Psoas muscle (tissue), 8 donors: ENCODE data around the gene KIF17. TPM values are rescaled to one million over a fixed set of nuclear protein-coding genes. Genes with fewer than 3 reads are reported as not detected.

ENCODE experiments used
- ATAC-seq, 4 donors: fragments of 200-7000 bp; cut with Tn5 transposase; one replicate each; pipeline ENCODE4 v1.9.1; 2020; ENCODE audit warnings: moderate library complexity in 3 of 4, mild to moderate bottlenecking in 2 of 4
- DNase-seq, 2 donors: peaks; one replicate each; pipeline ENCODE4 v3.0.0-alpha.2; 2020
- H3K27ac ChIP-seq: fragments of 200-600 bp; one replicate; pipeline ENCODE4 v1.8.0; 2022
- H3K27me3 ChIP-seq, 3 donors: fragments of 200-600 bp in 1 of 3; one replicate each; pipeline versions ENCODE4 v1.6.1 to v1.8.0; 2013 to 2022; ENCODE audit warnings: low read length in 2 of 3, mild to moderate bottlenecking in 2 of 3, moderate library complexity in 1 of 3; ENCODE audit not compliant: insufficient read depth in 3 of 3
- H3K36me3 ChIP-seq, 2 donors: fragments of 200-600 bp in 1 of 2; one replicate each; pipeline versions ENCODE4 v1.6.1 to v1.8.0; 2013 to 2022; ENCODE audit warnings: low read depth in 1 of 2, mild to moderate bottlenecking in 1 of 2, moderate library complexity in 1 of 2; ENCODE audit not compliant: insufficient read depth in 1 of 2
- H3K4me1 ChIP-seq: fragments of 200-600 bp; one replicate; pipeline ENCODE4 v1.8.0; 2022
- H3K4me3 ChIP-seq: fragments of 200-600 bp; one replicate; pipeline ENCODE4 v1.8.0; 2022; ENCODE audit warnings: mild to moderate bottlenecking
- H3K9me3 ChIP-seq: fragments of 200-600 bp; one replicate; pipeline ENCODE4 v1.8.0; 2022
- CTCF ChIP-seq: fragments of 200-600 bp; IDR thresholded peaks from one replicate; pipeline ENCODE4 v1.8.0; 2022; ENCODE audit warnings: antibody characterized with exemption
- WGBS, 3 donors: extraction: QIAGEN DNeasy Blood & Tissue Kit; methylation state at CpG; one replicate each; pipeline versions ENCODE4 v1.1.6 to v1.1.7; 2013; 5-methylcytosine and 5-hydroxymethylcytosine counted together
- intact Hi-C, 2 donors: fragments of 100-400 bp; cut with DNase I; formaldehyde crosslinking; loops; one replicate each; pipeline versions ENCODE4 v1.11.0 to v1.14.2; 2022
- polyA plus RNA-seq, 3 donors: library from polyadenylated mRNA; stranded (reverse); fragments of 200-250 nt; gene quantifications; one replicate each; pipeline ENCODE4 v1.2.3, GENCODE V29; 2013
- total RNA-seq, 4 donors: library from RNA; stranded (reverse); fragmentation: NEBNext Ultra II Directional in 2 of 4; extraction: Animal tissue kit (Norgen Biotek cat#: 25700) in 2 of 4; gene quantifications; one replicate each; pipeline versions ENCODE4 v1.2.1 to v1.2.4, GENCODE V29; 2021 to 2023
- donor health status: healthy with polysubstance abuse.
- donor health status: DM: no; HTN: no; CAD: no; lungs with moderate emphysema.
- donor health status: Bipolar disorder and iron deficiency.
- donor health status: healthy.
- donor health status: DM: yes; HTN: yes; CAD: no.
- donor health status: DM: no; HTN: no; CAD: no.
- donor health status: DM: no; HTN: no; CAD: no.
- donor health status: DM: yes; HTN: yes; CAD: no.

KIF17 gene
- total and polyA plus RNA-seq, 7 donors = 1.1 to 3.4 (median 1.5) TPM

- DNase-seq (no peak), ATAC-seq (no peak)
- Histone ChIP-seq H3K27ac (no peak overlapping the region), H3K27me3 (no peaks in the 10 kb centered on the region), H3K36me3 (peaks cover 29 to 100% of the 10 kb centered on the region in 2 donors), H3K4me3 (no peak overlapping the region), H3K4me1 (peaks cover 4% of the 10 kb centered on the region), H3K9me3 (no peaks in the 10 kb centered on the region)
- intact Hi-C loops = no loop called here
- no peak for TF ChIP-seq CTCF
- 93 to 97% (median 95%) methylated on average over 15 of the region's 15 CpGs for WGBS, 3 donors
These were observed 65.5 kb downstream of the KIF17 start for GRCh38 chr1:20652300-20652699.

DNA sequence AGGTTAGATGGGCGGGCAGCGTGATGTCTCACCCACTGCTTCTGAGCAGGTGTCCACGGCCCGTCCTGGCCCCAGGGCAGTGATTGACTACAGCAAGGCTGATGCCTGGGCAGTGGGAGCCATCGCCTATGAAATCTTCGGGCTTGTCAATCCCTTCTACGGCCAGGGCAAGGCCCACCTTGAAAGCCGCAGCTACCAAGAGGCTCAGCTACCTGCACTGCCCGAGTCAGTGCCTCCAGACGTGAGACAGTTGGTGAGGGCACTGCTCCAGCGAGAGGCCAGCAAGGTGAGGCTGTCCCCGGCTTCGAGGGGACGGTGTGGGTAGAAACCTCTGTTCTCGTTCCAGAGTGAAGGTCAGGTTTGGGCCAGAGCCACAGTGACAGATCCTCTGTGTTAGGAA is 68.9 kb downstream of the KIF17 start:
- no peak overlapping the region for H3K27ac ChIP-seq
- intact Hi-C loops = no loop called here
- H3K4me3 ChIP-seq = no peak overlapping the region
- DNase-seq (no peak), ATAC-seq (no peak)
- 86 to 92% (median 91%) methylated on average over 15 of the region's 15 CpGs for WGBS, 3 donors
- no peaks in the 10 kb centered on the region for H3K9me3 ChIP-seq
- TF ChIP-seq CTCF = no peak
- no peaks in the 10 kb centered on the region for H3K4me1 ChIP-seq
- peaks cover 21 to 99% of the 10 kb centered on the region in 2 donors for H3K36me3 ChIP-seq
- no peaks in the 10 kb centered on the region for H3K27me3 ChIP-seq

DNA sequence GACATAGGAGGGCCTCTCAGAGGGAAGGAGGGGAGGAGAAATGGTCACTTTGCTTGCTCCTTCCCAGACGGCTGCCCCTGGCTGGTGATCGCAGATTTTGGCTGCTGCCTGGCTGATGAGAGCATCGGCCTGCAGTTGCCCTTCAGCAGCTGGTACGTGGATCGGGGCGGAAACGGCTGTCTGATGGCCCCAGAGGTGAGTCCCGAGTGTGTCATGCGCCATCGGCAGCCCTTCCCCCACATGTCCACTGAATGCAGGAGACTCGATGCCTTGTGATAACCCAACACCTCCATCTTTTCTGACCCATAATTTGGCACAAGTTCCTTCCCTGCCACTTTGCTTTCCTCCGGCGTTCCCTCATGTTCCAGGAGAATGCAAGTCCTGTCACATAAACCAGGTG is 69.4 kb downstream of the KIF17 start:
- Histone ChIP-seq H3K4me1 (no peaks in the 10 kb centered on the region), H3K27ac (no peak overlapping the region), H3K9me3 (no peaks in the 10 kb centered on the region), H3K36me3 (peaks cover 17 to 99% of the 10 kb centered on the region in 2 donors), H3K27me3 (no peaks in the 10 kb centered on the region), H3K4me3 (no peak overlapping the region)
- no peak for TF ChIP-seq CTCF
- 78 to 83% (median 81%) methylated on average over 13 of the region's 13 CpGs for WGBS, 3 donors
- no peak for ATAC-seq
- intact Hi-C loops = no loop called here
- no peak for DNase-seq

- no peak for TF ChIP-seq CTCF
- intact Hi-C loops = no loop called here
- no peak for DNase-seq
- H3K4me3 ChIP-seq = no peak overlapping the region
- H3K9me3 ChIP-seq = no peaks in the 10 kb centered on the region
- no peak for ATAC-seq
- peaks cover 14 to 99% of the 10 kb centered on the region in 2 donors for H3K36me3 ChIP-seq
- H3K4me1 ChIP-seq = no peaks in the 10 kb centered on the region
- H3K27ac ChIP-seq = no peak overlapping the region
- H3K27me3 ChIP-seq = no peaks in the 10 kb centered on the region
- 87 to 96% (median 87%) methylated on average over 12 to 14 of the region's 14 CpGs for WGBS, 3 donors
These were observed 72.4 kb downstream of the KIF17 start for GRCh38 chr1:20645414-20645813.

DNA sequence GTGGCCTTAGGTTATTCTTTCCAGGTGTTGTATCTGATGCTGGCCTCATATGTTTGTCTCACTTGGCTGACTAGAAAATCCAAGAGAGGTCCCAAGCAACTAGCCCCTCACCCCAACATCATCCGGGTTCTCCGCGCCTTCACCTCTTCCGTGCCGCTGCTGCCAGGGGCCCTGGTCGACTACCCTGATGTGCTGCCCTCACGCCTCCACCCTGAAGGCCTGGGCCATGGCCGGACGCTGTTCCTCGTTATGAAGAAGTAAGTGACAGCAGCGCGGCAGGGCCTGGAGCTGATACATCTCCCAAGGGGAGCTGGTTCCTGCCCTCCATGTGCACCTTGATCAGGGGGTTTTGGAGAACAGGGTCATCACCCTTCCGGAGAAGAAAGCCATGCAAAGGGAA is 73.4 kb downstream of the KIF17 start:
- Histone ChIP-seq H3K4me1 (no peaks in the 10 kb centered on the region), H3K9me3 (no peaks in the 10 kb centered on the region), H3K27me3 (no peaks in the 10 kb centered on the region), H3K36me3 (peaks cover 7 to 99% of the 10 kb centered on the region in 2 donors), H3K27ac (no peak overlapping the region), H3K4me3 (no peak overlapping the region)
- TF ChIP-seq CTCF = no peak
- DNase-seq (no peak), ATAC-seq (no peak)
- intact Hi-C loops = no loop called here
- WGBS, 3 donors = 86 to 90% (median 88%) methylated on average over 13 of the region's 13 CpGs
